ENCODE results near the gene FEM1B.

The FEM1B gene

GRCh38 chr15:68341760-68342725, 64.5 kb downstream of the FEM1B start:
- DNase-seq, result no peak
- TF ChIP-seq GATA1 (IDR thresholded peaks at IDR 0.05; ENCODE audit: low read depth, low read length) (no peak), POLR2A (IDR thresholded peaks at IDR 0.05; ENCODE audit: low read length) (no peak)

DNA sequence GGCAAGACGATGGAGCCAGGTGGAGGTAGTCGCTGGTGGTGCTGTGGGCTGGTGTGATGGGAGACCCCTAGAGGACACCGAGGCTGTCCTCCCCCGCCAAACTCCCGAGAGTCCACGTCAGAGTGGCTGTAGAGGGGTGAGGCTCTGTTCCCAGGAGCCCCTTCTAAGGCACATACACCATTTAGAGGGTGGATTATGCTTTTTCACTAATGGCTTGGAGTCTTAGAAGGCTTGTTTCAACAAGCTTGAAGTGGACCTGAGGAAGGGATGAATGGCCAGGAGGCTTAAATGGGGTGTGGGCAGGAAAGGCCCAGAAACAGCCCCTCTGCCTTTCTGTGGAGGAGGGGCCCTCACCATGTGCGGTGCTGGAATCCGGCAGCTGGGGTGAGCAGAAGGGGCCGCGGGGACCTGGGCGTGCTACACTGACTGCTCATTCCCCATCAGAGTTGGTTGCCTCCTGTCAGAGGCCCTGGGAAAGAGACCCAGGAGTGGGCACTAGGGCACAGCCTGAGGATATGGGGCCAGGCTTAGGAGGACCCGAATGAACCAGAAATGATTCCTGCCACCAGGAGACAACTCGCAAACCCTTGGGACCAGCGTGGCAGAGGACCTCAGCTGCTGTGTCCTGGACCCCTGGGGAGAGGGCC, 66.2 kb downstream of the FEM1B start:
- DNase-seq, result no peak
- TF ChIP-seq GATA1 (IDR thresholded peaks at IDR 0.05; ENCODE audit: low read depth, low read length), result no peak
- TF ChIP-seq POLR2A (IDR thresholded peaks at IDR 0.05; ENCODE audit: low read length), result no peak

GRCh38 chr15:68344600-68344999, 67.1 kb downstream of the FEM1B start:
- no peak for DNase-seq
- no peak for TF ChIP-seq POLR2A (IDR thresholded peaks at IDR 0.05; ENCODE audit: low read length)
- TF ChIP-seq GATA1 (IDR thresholded peaks at IDR 0.05; ENCODE audit: low read depth, low read length), result no peak

Measured in erythroblast (primary cell).